ENCODE results near the gene ZNF580. TPM values are rescaled to one million over a fixed set of nuclear protein-coding genes. Genes with fewer than 3 reads are reported as not detected.

ZNF580 gene
- total RNA-seq, 2 donors from 2014 or later, result 49.7 to 70.5 TPM

DNA sequence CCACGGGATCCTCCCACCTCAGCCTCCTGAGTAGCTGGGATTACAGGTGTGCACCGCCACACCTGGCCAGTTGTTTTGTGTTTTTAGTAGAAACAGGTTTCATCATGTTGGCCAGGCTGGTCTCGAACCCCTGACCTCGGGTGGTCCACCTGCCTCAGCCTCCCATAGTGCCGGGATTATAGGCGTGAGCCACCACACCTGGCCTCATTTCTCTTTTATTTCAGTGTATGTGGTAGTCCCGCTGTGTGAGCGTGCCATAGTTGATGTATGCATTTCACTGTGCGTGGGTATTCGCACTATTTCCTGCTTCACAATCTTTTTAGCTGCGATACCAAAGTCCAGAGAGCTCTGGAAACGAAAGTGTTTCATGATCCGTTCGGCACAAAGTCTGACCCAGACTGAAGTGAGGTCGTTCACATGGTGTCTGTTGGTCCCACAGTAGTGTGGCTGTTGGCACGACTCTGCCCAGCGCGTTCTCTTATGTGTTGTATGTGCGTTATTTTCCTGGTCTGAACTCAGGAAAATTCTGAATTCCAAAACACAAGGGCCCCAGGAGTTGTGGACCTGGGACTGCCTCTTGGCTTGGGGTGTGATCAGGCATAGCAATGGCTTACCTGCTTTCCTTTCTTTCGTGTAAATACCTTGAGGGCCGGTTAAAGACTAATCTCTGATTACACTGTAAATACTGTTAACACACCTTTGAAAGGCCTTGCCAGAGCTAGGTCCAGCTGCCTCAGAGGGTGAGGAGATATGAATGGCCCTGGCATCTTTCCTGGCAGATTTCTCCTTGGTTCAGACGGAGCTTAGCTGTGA lies 42.9 kb downstream of the ZNF580 start:
- peak overlapping the region; percentile 0 to 65 for H3K27ac ChIP-seq
- whole genome bisulfite sequencing, result 60% methylated on average over 22 of the region's 22 CpGs
- DNase-seq (ENCODE audit: low spot score), result peak; percentile 74
- no peaks in the 10 kb centered on the region for H3K27me3 ChIP-seq (replicated peaks; ENCODE audit: insufficient read depth)
- peaks cover 6% of the 10 kb centered on the region for H3K4me1 ChIP-seq (replicated peaks)
- H3K4me3 ChIP-seq, result no peak overlapping the region
- H3K36me3 ChIP-seq, result peaks cover 4 to 11% of the 10 kb centered on the region in 2 donors
- TF ChIP-seq POLR2AphosphoS5 (IDR thresholded peaks at IDR 0.05), result peak; percentile 84
- no peak for TF ChIP-seq POLR2A (IDR thresholded peaks at IDR 0.05)
- no peaks in the 10 kb centered on the region for H3K9me3 ChIP-seq
- intact Hi-C loops (cut with DNase I), result no loop called here

DNA sequence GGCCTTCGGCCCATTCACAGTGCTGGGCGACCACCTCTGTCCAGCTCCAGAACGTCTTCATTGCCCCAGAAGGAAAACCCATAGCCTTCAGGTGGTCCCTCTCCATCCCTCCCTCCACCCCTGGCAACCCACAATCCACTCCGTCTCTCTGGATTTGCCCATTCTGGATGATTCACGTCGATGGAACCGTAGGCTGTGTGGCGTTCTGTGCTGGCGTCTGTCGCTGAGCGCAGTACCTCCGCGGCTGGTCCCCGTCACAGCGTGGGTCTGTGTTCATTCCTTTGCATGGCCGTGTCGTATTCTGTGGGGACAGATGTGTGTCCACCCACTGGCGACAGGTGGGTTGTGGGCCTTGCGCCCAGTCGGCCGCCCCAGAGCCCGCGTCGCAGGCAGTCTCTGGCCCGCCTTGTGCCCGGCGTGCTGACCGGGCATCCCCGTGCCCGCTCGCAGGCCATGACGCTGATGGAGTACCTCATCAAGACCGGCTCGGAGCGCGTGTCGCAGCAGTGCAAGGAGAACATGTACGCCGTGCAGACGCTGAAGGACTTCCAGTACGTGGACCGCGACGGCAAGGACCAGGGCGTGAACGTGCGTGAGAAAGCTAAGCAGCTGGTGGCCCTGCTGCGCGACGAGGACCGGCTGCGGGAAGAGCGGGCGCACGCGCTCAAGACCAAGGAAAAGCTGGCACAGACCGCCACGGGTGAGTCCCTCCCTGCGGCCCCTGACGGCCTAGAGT lies 44.3 kb downstream of the ZNF580 start:
- Histone ChIP-seq H3K36me3 (peaks cover 0 to 11% of the 10 kb centered on the region in 2 donors), H3K4me3 (no peak overlapping the region), H3K4me1 (replicated peaks) (peaks cover 6% of the 10 kb centered on the region), H3K27ac (no peak overlapping the region), H3K27me3 (replicated peaks; ENCODE audit: insufficient read depth) (no peaks in the 10 kb centered on the region), H3K9me3 (no peaks in the 10 kb centered on the region)
- DNase-seq (ENCODE audit: low spot score), result no peak
- WGBS, result 94% methylated on average over 60 of the region's 60 CpGs
- intact Hi-C loops (cut with DNase I), result no loop called here
- TF ChIP-seq POLR2A (IDR thresholded peaks at IDR 0.05), result no peak
- TF ChIP-seq POLR2AphosphoS5 (IDR thresholded peaks at IDR 0.05), result no peak
- TF ChIP-seq, protein P1, sequence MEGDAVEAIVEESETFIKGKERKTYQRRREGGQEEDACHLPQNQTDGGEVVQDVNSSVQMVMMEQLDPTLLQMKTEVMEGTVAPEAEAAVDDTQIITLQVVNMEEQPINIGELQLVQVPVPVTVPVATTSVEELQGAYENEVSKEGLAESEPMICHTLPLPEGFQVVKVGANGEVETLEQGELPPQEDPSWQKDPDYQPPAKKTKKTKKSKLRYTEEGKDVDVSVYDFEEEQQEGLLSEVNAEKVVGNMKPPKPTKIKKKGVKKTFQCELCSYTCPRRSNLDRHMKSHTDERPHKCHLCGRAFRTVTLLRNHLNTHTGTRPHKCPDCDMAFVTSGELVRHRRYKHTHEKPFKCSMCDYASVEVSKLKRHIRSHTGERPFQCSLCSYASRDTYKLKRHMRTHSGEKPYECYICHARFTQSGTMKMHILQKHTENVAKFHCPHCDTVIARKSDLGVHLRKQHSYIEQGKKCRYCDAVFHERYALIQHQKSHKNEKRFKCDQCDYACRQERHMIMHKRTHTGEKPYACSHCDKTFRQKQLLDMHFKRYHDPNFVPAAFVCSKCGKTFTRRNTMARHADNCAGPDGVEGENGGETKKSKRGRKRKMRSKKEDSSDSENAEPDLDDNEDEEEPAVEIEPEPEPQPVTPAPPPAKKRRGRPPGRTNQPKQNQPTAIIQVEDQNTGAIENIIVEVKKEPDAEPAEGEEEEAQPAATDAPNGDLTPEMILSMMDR (IDR thresholded peaks at IDR 0.05), result no peak

DNA sequence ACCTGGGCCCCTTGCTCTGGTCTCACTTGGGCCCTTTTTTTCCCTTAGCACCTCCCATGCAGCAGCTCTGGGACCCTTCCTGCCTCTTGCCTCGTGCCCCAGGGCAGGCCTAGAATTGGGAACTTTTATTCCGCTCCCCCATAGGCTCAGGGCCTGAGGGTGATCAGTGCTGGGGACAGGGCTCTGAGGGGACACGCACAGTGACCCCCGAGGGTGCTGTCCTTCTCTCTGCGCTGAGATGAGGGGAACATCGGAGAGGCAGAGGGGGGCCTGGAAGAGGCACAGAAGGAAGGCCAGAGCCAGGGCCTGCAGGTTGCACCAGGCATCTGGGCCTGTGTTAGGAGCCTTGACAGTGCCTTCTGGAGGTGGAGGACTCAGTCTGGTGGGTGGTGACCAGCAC lies 45.0 kb downstream of the ZNF580 start:
- intact Hi-C loops (cut with DNase I), result no loop called here
- H3K27ac ChIP-seq, result no peak overlapping the region
- 98% methylated on average over 6 of the region's 6 CpGs for WGBS

DNA sequence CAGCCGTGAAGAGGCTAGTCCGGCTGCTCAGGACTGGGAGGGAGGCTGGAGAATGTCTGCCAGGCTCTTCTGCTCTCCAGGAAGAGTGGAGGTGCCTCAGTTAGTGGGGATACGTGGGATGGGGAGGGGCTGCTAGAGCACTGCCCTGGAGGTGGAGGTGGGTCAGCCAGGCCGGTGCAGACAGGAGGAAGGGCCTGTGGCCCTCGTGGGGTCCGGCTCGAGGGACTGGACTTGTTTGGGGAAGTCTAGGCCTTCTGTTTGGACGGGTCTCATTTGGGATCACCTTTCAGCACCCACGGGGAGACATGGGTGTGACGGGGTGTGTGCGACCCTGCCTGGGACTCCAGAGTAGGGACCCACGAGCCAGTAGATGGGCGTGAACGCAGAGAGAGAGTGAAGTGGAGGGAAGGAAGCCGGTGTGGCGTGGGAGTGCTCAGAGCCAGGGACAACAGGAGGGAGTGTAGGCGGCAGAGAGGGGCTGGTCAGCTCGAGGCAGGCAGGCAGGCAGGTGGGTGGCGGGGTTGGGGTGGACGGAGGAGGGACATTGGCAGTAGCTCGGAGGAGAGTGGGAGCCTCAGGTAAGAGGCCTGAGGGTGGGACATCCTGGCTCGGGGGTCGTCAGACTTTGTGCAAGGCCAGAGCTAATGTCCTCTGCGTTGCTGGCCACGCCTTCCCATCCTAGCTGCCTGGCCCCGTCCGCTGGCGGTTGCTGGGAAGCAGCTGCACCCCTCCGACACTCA lies 45.7 kb downstream of the ZNF580 start:
- intact Hi-C loops (cut with DNase I), result no loop called here
- H3K4me1 ChIP-seq (replicated peaks), result peaks cover 6% of the 10 kb centered on the region
- DNase-seq (ENCODE audit: low spot score), result no peak
- TF ChIP-seq POLR2A (IDR thresholded peaks at IDR 0.05) (no peak), POLR2AphosphoS5 (IDR thresholded peaks at IDR 0.05) (no peak)
- TF ChIP-seq, protein P1 (IDR thresholded peaks at IDR 0.05), result no peak
- H3K9me3 ChIP-seq, result no peaks in the 10 kb centered on the region
- H3K4me3 ChIP-seq, result no peak overlapping the region
- 90% methylated on average over 29 of the region's 29 CpGs for WGBS
- no peaks in the 10 kb centered on the region for H3K27me3 ChIP-seq (replicated peaks; ENCODE audit: insufficient read depth)
- peaks cover 0 to 21% of the 10 kb centered on the region in 2 donors for H3K36me3 ChIP-seq
- H3K27ac ChIP-seq, result no peak overlapping the region

More for the DNA sequence above, 45.0 kb downstream of the ZNF580 start:
- Histone ChIP-seq H3K4me3 (no peak overlapping the region), H3K4me1 (replicated peaks) (peaks cover 6% of the 10 kb centered on the region), H3K9me3 (no peaks in the 10 kb centered on the region), H3K36me3 (peaks cover 0 to 17% of the 10 kb centered on the region in 2 donors), H3K27me3 (replicated peaks; ENCODE audit: insufficient read depth) (no peaks in the 10 kb centered on the region)
- no peak for DNase-seq (ENCODE audit: low spot score)
- TF ChIP-seq POLR2A (IDR thresholded peaks at IDR 0.05) (no peak), POLR2AphosphoS5 (IDR thresholded peaks at IDR 0.05) (no peak)
- TF ChIP-seq, protein P1 (IDR thresholded peaks at IDR 0.05), result no peak

Data from prostate gland (tissue), 2 donors.